Right lobe of liver (tissue), 4 donors: Measurements from ENCODE around the gene CASP8AP2.

Experiments used
- CTCF ChIP-seq, 4 donors: fragments of 200-600 bp in 3 of 4; fragments of 450-650 bp in 1 of 4; IDR thresholded peaks; one replicate each; pipeline versions ENCODE4 v1.5.1 to v1.8.0; 2016 to 2022; ENCODE audit warnings: antibody characterized with exemption in 4 of 4, mild to moderate bottlenecking in 2 of 4
- POLR2A ChIP-seq: fragments of 450-650 bp; IDR thresholded peaks from one replicate; pipeline ENCODE4 v1.6.1; 2017; ENCODE audit warnings: antibody characterized with exemption, mild to moderate bottlenecking
- donor health status: DM: no; HTN: no; CAD: no.
- donor health status: DM: no; HTN: no; CAD: no.
- donor health status: DM: no; HTN: yes; CAD: no.

- TF ChIP-seq CTCF (IDR thresholded peaks at IDR 0.05) (no peak), POLR2A (no peak)
Observed at GRCh38 chr6:89888138-89888514, 58.4 kb downstream of the CASP8AP2 start.
